ENCODE results near the gene LMTK3. TPM values are rescaled to one million over a fixed set of nuclear protein-coding genes. Genes with fewer than 3 reads are reported as not detected.
A peak's percentile ranks its signal among the peaks of the same experiment; 100 is the strongest.

The LMTK3 gene
- total and polyA plus RNA-seq, 2 experiments from 2014 or later = 1.6 to 11.8 TPM

GRCh38 chr19:48506138-48506733, 5.4 kb downstream of the LMTK3 start:
- no peaks in the 10 kb centered on the region for H3K27me3 ChIP-seq (ENCODE audit: insufficient read depth)
- H4K20me1 ChIP-seq (replicated peaks; ENCODE audit: insufficient read depth) = no peaks in the 10 kb centered on the region
- H3K79me2 ChIP-seq (replicated peaks; ENCODE audit: insufficient read depth) = no peaks in the 10 kb centered on the region
- Mint-ChIP-seq H3K9me3 (no peaks in the 10 kb centered on the region), H3K27me3 (ENCODE audit: insufficient read depth, low read depth, poor library complexity) (peaks cover 28% of the 10 kb centered on the region), H3K4me3 (no peak overlapping the region), H3K36me3 (ENCODE audit: low read depth) (peaks cover 5% of the 10 kb centered on the region; the same call in 2 of the 3 replicates), H3K27ac (no peak overlapping the region), H3K4me1 (peaks cover 19% of the 10 kb centered on the region)
- no peaks in the 10 kb centered on the region for H3K9me2 ChIP-seq (ENCODE audit: insufficient read depth)
- no peak for ATAC-seq
- H3K4me1 ChIP-seq (ENCODE audit: insufficient read depth) = peaks cover 7% of the 10 kb centered on the region; the same call in 1 of the 2 replicates
- DNase-seq (ENCODE audit: low spot score) = peak; percentile 85
- peaks cover 3% of the 10 kb centered on the region; the same call in 1 of the 2 replicates for H3F3A ChIP-seq (replicated peaks; ENCODE audit: low read depth)
- no peaks in the 10 kb centered on the region for H3K36me3 ChIP-seq (ENCODE audit: insufficient read depth)
- no peak overlapping the region for H2AFZ ChIP-seq
- no peak overlapping the region for H3K27ac ChIP-seq (ENCODE audit: low read depth)
- H3K4me2 ChIP-seq = no peak overlapping the region
- TF ChIP-seq ZNF331 (CRISPR knock-in tag; IDR thresholded peaks at IDR 0.05; ENCODE audit: low read depth) (no peak), JUNB (IDR thresholded peaks at IDR 0.05; ENCODE audit: unreplicated experiment) (no peak), CTCF (conservative IDR thresholded peaks at IDR 0.05; ENCODE audit: low read depth in 2 of 2) (peak; percentile 75 to 79), ETS1 (IDR thresholded peaks at IDR 0.05) (no peak), NANOG (IDR thresholded peaks at IDR 0.05; ENCODE audit: borderline replicate concordance) (no peak), ZNF462 (CRISPR knock-in tag; IDR thresholded peaks at IDR 0.05) (no peak), REST (IDR thresholded peaks at IDR 0.05; ENCODE audit: unreplicated experiment) (no peak)
- no peak overlapping the region for H3K4me3 ChIP-seq

Data from GM23338 (cell line).